ENCODE results near the gene EIF2D. TPM values are rescaled to one million over a fixed set of nuclear protein-coding genes. Genes with fewer than 3 reads are reported as not detected.

Gene EIF2D
- polyA plus RNA-seq, 3 donors, result 16.4 to 31.6 (median 16.8) TPM

- peaks cover 10 to 23% of the 10 kb centered on the region in 2 donors for H3K36me3 ChIP-seq (replicated peaks in 1 of 2; ENCODE audit: control insufficient read depth in 1 of 2, insufficient read depth in 2 of 2, low read length in 2 of 2)
- Mint-ChIP-seq H3K9me3 (peaks cover 0 to 4% (median 0%) of the 10 kb centered on the region in 7 donors), H3K4me3 (peak overlapping the region in 1 of 2 donors; percentile 27), H3K27me3 (ENCODE audit: low read depth in 3 of 3) (peaks cover 0 to 4% (median 0%) of the 10 kb centered on the region in 3 donors), H3K36me3 (peaks cover 68 to 82% of the 10 kb centered on the region in 2 donors), H3K4me1 (peaks cover 97% of the 10 kb centered on the region), H3K27ac (peak overlapping the region; percentile 97 to 100 (median 99))
- WGBS (ENCODE audit: insufficient coverage), result 84% methylated on average over 3 of the region's 4 CpGs
- H3K9ac ChIP-seq (ENCODE audit: insufficient read depth, low read length, poor library complexity, severe bottlenecking), result peak overlapping the region; percentile 80
- peaks cover 97 to 100% of the 10 kb centered on the region in 2 donors for H3K4me1 ChIP-seq (ENCODE audit: control insufficient read depth in 1 of 2, insufficient read depth in 2 of 2, low read length in 2 of 2)
- H3K27ac ChIP-seq (ENCODE audit: low read depth in 1 of 2, low read length in 2 of 2), result peak overlapping the region; percentile 96 to 98
- peak overlapping the region; percentile 2 for H3K4me2 ChIP-seq (replicated peaks; ENCODE audit: extremely low read depth, low read length, poor library complexity, severe bottlenecking)
- H4K20me1 ChIP-seq (ENCODE audit: insufficient read depth, low read length), result peaks cover 8% of the 10 kb centered on the region
- H2AFZ ChIP-seq (ENCODE audit: insufficient read depth, low read depth, low read length, poor library complexity, severe bottlenecking), result no peak overlapping the region
- intact Hi-C loops (cut with micrococcal nuclease), result loop anchor here in 1 of 2 donors (2.0 to 5.0 kb wide), 2 partner anchors 74 to 112 kb away; no protein-coding TSS in a partner anchor
- no peak for DNase-seq
- H3K4me3 ChIP-seq (replicated peaks in 1 of 3; ENCODE audit: low read depth in 2 of 3, low read length in 3 of 3), result no peak overlapping the region
- no peak for TF ChIP-seq CTCF (IDR thresholded peaks at IDR 0.05)
- no peaks in the 10 kb centered on the region for H3K9me3 ChIP-seq (replicated peaks in 1 of 2; ENCODE audit: control insufficient read depth in 1 of 2, insufficient read depth in 1 of 2, low read length in 2 of 2)
- H3K27me3 ChIP-seq (ENCODE audit: control insufficient read depth in 2 of 2, insufficient read depth in 2 of 2, low read length in 2 of 2), result no peaks in the 10 kb centered on the region
- H3K79me2 ChIP-seq (ENCODE audit: insufficient read depth, low read length), result peaks cover 75% of the 10 kb centered on the region
Observed at GRCh38 chr1:206578978-206579374, 33.3 kb downstream of the EIF2D start.

GRCh38 chr1:206578068-206578977, 33.9 kb downstream of the EIF2D start:
- Mint-ChIP-seq H3K9me3 (peaks cover 0 to 4% (median 0%) of the 10 kb centered on the region in 7 donors), H3K4me1 (peaks cover 99% of the 10 kb centered on the region), H3K27ac (peak overlapping the region; percentile 97 to 100 (median 99)), H3K27me3 (ENCODE audit: low read depth in 3 of 3) (peaks cover 0 to 4% (median 0%) of the 10 kb centered on the region in 3 donors), H3K4me3 (peak overlapping the region in 1 of 2 donors; percentile 27), H3K36me3 (peaks cover 66 to 81% of the 10 kb centered on the region in 2 donors)
- 70% methylated on average over 4 of the region's 10 CpGs for WGBS (ENCODE audit: insufficient coverage)
- peak; percentile 73 to 89 (median 87) for DNase-seq
- no peaks in the 10 kb centered on the region for H3K9me3 ChIP-seq (replicated peaks in 1 of 2; ENCODE audit: control insufficient read depth in 1 of 2, insufficient read depth in 1 of 2, low read length in 2 of 2)
- no peak overlapping the region for H3K4me2 ChIP-seq (replicated peaks; ENCODE audit: extremely low read depth, low read length, poor library complexity, severe bottlenecking)
- peaks cover 5 to 17% of the 10 kb centered on the region in 2 donors for H3K36me3 ChIP-seq (replicated peaks in 1 of 2; ENCODE audit: control insufficient read depth in 1 of 2, insufficient read depth in 2 of 2, low read length in 2 of 2)
- H3K27me3 ChIP-seq (ENCODE audit: control insufficient read depth in 2 of 2, insufficient read depth in 2 of 2, low read length in 2 of 2), result no peaks in the 10 kb centered on the region
- peaks cover 78% of the 10 kb centered on the region for H3K79me2 ChIP-seq (ENCODE audit: insufficient read depth, low read length)
- H4K20me1 ChIP-seq (ENCODE audit: insufficient read depth, low read length), result peaks cover 2% of the 10 kb centered on the region
- peak overlapping the region; percentile 96 to 98 for H3K27ac ChIP-seq (ENCODE audit: low read depth in 1 of 2, low read length in 2 of 2)
- no peak for TF ChIP-seq CTCF (IDR thresholded peaks at IDR 0.05)
- intact Hi-C loops (cut with micrococcal nuclease), result loop anchor here in 1 of 2 donors (2.0 to 5.0 kb wide), 2 partner anchors 74 to 111 kb away; no protein-coding TSS in a partner anchor
- H3K9ac ChIP-seq (ENCODE audit: insufficient read depth, low read length, poor library complexity, severe bottlenecking), result no peak overlapping the region
- no peak overlapping the region for H3K4me3 ChIP-seq (replicated peaks in 1 of 3; ENCODE audit: low read depth in 2 of 3, low read length in 3 of 3)
- peaks cover 100% of the 10 kb centered on the region in 2 donors for H3K4me1 ChIP-seq (ENCODE audit: control insufficient read depth in 1 of 2, insufficient read depth in 2 of 2, low read length in 2 of 2)
- H2AFZ ChIP-seq (ENCODE audit: insufficient read depth, low read depth, low read length, poor library complexity, severe bottlenecking), result no peak overlapping the region
